H1 (cell line): ENCODE results near the gene IL32. TPM values are rescaled to one million over a fixed set of nuclear protein-coding genes. Genes with fewer than 3 reads are reported as not detected.

Experiments
- ASH2L ChIP-seq: fragments of 200-600, 300-600 bp; sonication (generic); IDR thresholded peaks from one replicate; pipeline ENCODE4 v1.7.1; 2017; ENCODE audit warnings: low read length
- ATF2 ChIP-seq: IDR thresholded peaks from 2 replicates; pipeline ENCODE4 v1.6.1; 2012; ENCODE audit warnings: low read length, inconsistent platforms
- CBX8 ChIP-seq: fragments of 300-800, 300-1000 bp; sonication (generic); IDR thresholded peaks from 2 replicates; pipeline ENCODE4 v1.7.1; 2016; ENCODE audit warnings: low read depth, low read length, borderline replicate concordance
- CEBPB ChIP-seq: IDR thresholded peaks from 2 replicates; pipeline ENCODE4 v1.6.1; 2012; ENCODE audit warnings: low read depth, low read length
- CHD1 ChIP-seq: IDR thresholded peaks from 2 replicates; pipeline ENCODE4 v1.6.1; 2012; ENCODE audit warnings: low read depth, low read length, improper control_type of control experiment
- CHD2 ChIP-seq: IDR thresholded peaks from 2 replicates; pipeline ENCODE4 v1.6.1; 2012; ENCODE audit warnings: low read length, improper control_type of control experiment
- CTBP2 ChIP-seq: IDR thresholded peaks from 2 replicates; pipeline ENCODE4 v1.7.0; 2011; ENCODE audit warnings: borderline replicate concordance, mild to moderate bottlenecking, moderate library complexity, mixed read lengths, low read length; ENCODE audit not compliant: insufficient read depth, insufficient read length
- EGR1 ChIP-seq: IDR thresholded peaks from 2 replicates; pipeline ENCODE4 v1.6.1; 2011; ENCODE audit warnings: low read depth, low read length, borderline replicate concordance
- HDAC6 ChIP-seq: IDR thresholded peaks from one replicate; pipeline ENCODE4 v1.7.1; 2012; ENCODE audit warnings: low read depth, mild to moderate bottlenecking, inconsistent platforms, low read length, moderate library complexity
- JUN ChIP-seq: IDR thresholded peaks from 2 replicates; pipeline ENCODE4 v1.6.1; 2011; ENCODE audit warnings: low read depth, mild to moderate bottlenecking, improper control_type of control experiment, low read length
- JUND ChIP-seq: IDR thresholded peaks from 2 replicates; pipeline ENCODE4 v1.6.1; 2011; ENCODE audit warnings: mild to moderate bottlenecking, improper control_type of control experiment, low read length
- KDM1A ChIP-seq: fragments of 200-600, 300-600 bp; sonication (generic); IDR thresholded peaks from 2 replicates; pipeline ENCODE4 v1.7.1; 2016; ENCODE audit warnings: mild to moderate bottlenecking, low read length, borderline replicate concordance
- NRF1 ChIP-seq: IDR thresholded peaks from 2 replicates; pipeline ENCODE4 v1.6.1; 2011; ENCODE audit warnings: mild to moderate bottlenecking, low read depth, low read length, improper control_type of control experiment
- POLR2A ChIP-seq, 2 experiments: IDR thresholded peaks; 1 replicate in 1 of 2; 2 replicates in 1 of 2; pipeline ENCODE4 v1.6.1; 2011; ENCODE audit warnings: low read depth in 2 of 2, low read length in 2 of 2, mild to moderate bottlenecking in 2 of 2; ENCODE audit errors: control extremely low read depth in 1 of 2
- RFX5 ChIP-seq: IDR thresholded peaks from 2 replicates; pipeline ENCODE4 v1.6.1; 2011; ENCODE audit warnings: low read depth, low read length, improper control_type of control experiment, borderline replicate concordance
- SAP30 ChIP-seq: fragments of 300-600 bp; sonication (generic); IDR thresholded peaks from 2 replicates; pipeline ENCODE4 v1.7.1; 2012; ENCODE audit warnings: low read length, moderate library complexity, mild to moderate bottlenecking, inconsistent platforms; ENCODE audit not compliant: insufficient read depth, insufficient replicate concordance
- SIX5 ChIP-seq: IDR thresholded peaks from 2 replicates; pipeline ENCODE4 v1.6.1; 2011; ENCODE audit warnings: mild to moderate bottlenecking, low read depth, low read length
- SP2 ChIP-seq: IDR thresholded peaks from 2 replicates; pipeline ENCODE4 v1.6.1; 2012; ENCODE audit warnings: mild to moderate bottlenecking, low read length, inconsistent platforms
- SP4 ChIP-seq: IDR thresholded peaks from 2 replicates; pipeline ENCODE4 v1.6.1; 2012; ENCODE audit warnings: low read length, inconsistent platforms
- TAF1 ChIP-seq: IDR thresholded peaks from 2 replicates; pipeline ENCODE4 v1.6.1; 2011; ENCODE audit warnings: mild to moderate bottlenecking, low read depth, low read length
- TCF12 ChIP-seq: IDR thresholded peaks from 2 replicates; pipeline ENCODE4 v1.6.1; 2011; ENCODE audit warnings: low read depth, mild to moderate bottlenecking, low read length
- TEAD4 ChIP-seq: IDR thresholded peaks from 2 replicates; pipeline ENCODE4 v1.6.1; 2012; ENCODE audit warnings: low read depth, low read length, inconsistent platforms, mixed read lengths
- polyA plus RNA-seq, 7 experiments: library from polyadenylated mRNA; depleted of rRNA in 3 of 7; stranded (reverse) in 5 of 7; unstranded in 2 of 7; fragments of >200 nt in 5 of 7; fragments of 200-250 nt in 2 of 7; gene quantifications; 1 replicate in 5 of 7; 2 replicates in 1 of 7; 4 replicates in 1 of 7; pipeline versions ENCODE4 v1.2.1 to v1.2.3, GENCODE V29; 2011 to 2013; ENCODE audit warnings: missing spikeins in 2 of 7, mixed read lengths in 2 of 7
- total RNA-seq: library from RNA; stranded (reverse); fragmentation: NEBNext Ultra II Directional; extraction: Animal tissue kit (Norgen Biotek cat#: 25700); gene quantifications from 2 replicates; pipeline ENCODE4 v1.2.1, GENCODE V29; 2021
- TF ChIP-seq, protein P1 (sequence below): IDR thresholded peaks from 2 replicates; pipeline ENCODE4 v1.6.1; 2012; ENCODE audit warnings: inconsistent platforms
- TF ChIP-seq, protein P2 (sequence below): IDR thresholded peaks from 2 replicates; pipeline ENCODE4 v1.6.1; 2012; ENCODE audit warnings: inconsistent platforms

IL32 gene
- total and polyA plus RNA-seq, 2 of the 8 experiments (the other 6 are each of a cell fraction or from before 2014, with no cell fraction given): 2.7 to 5.0 TPM

- TF ChIP-seq CBX8 (no peak), JUND (0 out of 2 replicates have a peak, but pooled peaks have one; percentile 9), SAP30 (no peak), HDAC6 (no peak), POLR2A (IDR thresholded peaks at IDR 0.05; ENCODE audit: control extremely low read depth in 1 of 2, low read depth in 2 of 2, low read length in 2 of 2) (no peak), TAF1 (no peak), CHD2 (no peak), JUN (0 out of 2 replicates have a peak, but pooled peaks have one; percentile 12), ASH2L (no peak), TCF12 (no peak), TEAD4 (no peak), CHD1 (no peak), RFX5 (no peak), EGR1 (no peak), CEBPB (no peak), NRF1 (no peak), ATF2 (no peak), SIX5 (no peak), KDM1A (no peak), CTBP2 (no peak), SP4 (no peak), SP2 (no peak)
- TF ChIP-seq, protein P1, sequence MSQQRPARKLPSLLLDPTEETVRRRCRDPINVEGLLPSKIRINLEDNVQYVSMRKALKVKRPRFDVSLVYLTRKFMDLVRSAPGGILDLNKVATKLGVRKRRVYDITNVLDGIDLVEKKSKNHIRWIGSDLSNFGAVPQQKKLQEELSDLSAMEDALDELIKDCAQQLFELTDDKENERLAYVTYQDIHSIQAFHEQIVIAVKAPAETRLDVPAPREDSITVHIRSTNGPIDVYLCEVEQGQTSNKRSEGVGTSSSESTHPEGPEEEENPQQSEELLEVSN: no peak
- TF ChIP-seq, protein P2, sequence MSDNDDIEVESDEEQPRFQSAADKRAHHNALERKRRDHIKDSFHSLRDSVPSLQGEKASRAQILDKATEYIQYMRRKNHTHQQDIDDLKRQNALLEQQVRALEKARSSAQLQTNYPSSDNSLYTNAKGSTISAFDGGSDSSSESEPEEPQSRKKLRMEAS: 0 out of 2 replicates have a peak, but pooled peaks have one; percentile 12
These were observed 35.8 kb downstream of the IL32 start (continued) for GRCh38 chr16:3101018-3101840.
